HEK293 (cell line): ENCODE measurements around the gene PRXL2B.
A peak's percentile ranks its signal among the peaks of the same experiment; 100 is the strongest.

Experiments used
- CTCF ChIA-PET: fragments of 350-600 bp; formaldehyde crosslinking; extraction: SDS; loops from one replicate; lab custom pipeline; 2021; ENCODE audit warnings: antibody characterized with exemption; lab: Yijun Ruan, JAX
- POLR2A ChIA-PET: fragments of 300-600 bp; formaldehyde crosslinking; extraction: SDS; loops from one replicate; lab custom pipeline; 2020; ENCODE audit warnings: antibody characterized with exemption, inconsistent platforms; lab: Yijun Ruan, JAX
- H3K27ac ChIP-seq: fragments of 200-500 bp; sonication (Bioruptor generic); 2 replicates; pipeline ENCODE4 v1.5.1; 2014; ENCODE audit warnings: low read depth, low read length, control low read depth, inconsistent platforms; ENCODE audit errors: extremely low read depth
- H3K36me3 ChIP-seq, 2 experiments: fragments of 200-500 bp in 1 of 2; sonication (Bioruptor generic) in 1 of 2; 1 replicate in 1 of 2; 2 replicates in 1 of 2; pipeline ENCODE4 v1.5.1; 2014 to 2017; ENCODE audit warnings: inconsistent platforms in 2 of 2, low read length in 2 of 2; ENCODE audit not compliant: control insufficient read depth in 2 of 2, insufficient read depth in 1 of 2
- H3K4me1 ChIP-seq: fragments of 200-500 bp; sonication (Bioruptor generic); 2 replicates; pipeline ENCODE4 v1.5.1; 2014; ENCODE audit warnings: mild to moderate bottlenecking, low read length, inconsistent platforms; ENCODE audit not compliant: control insufficient read depth, insufficient read depth
- H3K4me3 ChIP-seq: 2 replicates; pipeline ENCODE4 v1.5.1; 2011; ENCODE audit warnings: low read depth, mild to moderate bottlenecking, control low read depth, low read length, moderate library complexity
- H3K9me3 ChIP-seq: fragments of 200-500 bp; sonication (Bioruptor generic); 2 replicates; pipeline ENCODE4 v1.5.1; 2014; ENCODE audit warnings: low read depth, low read length, inconsistent platforms; ENCODE audit not compliant: control insufficient read depth, insufficient read depth
- HIC1 ChIP-seq: fragments of 450-650 bp; formaldehyde crosslinking; IDR thresholded peaks from 2 replicates; pipeline ENCODE4 v1.5.1; 2016; ENCODE audit warnings: missing biosample characterization, missing genetic modification characterization
- OVOL3 ChIP-seq: fragments of 450-650 bp; formaldehyde crosslinking; IDR thresholded peaks from 2 replicates; pipeline ENCODE4 v1.5.1; 2016; ENCODE audit warnings: missing biosample characterization, missing genetic modification characterization
- ZBTB26 ChIP-seq: fragments of 450-650 bp; formaldehyde crosslinking; optimal IDR thresholded peaks from 2 replicates; pipeline ENCODE3; 2016; ENCODE audit warnings: missing biosample characterization, mild to moderate bottlenecking, missing genetic modification characterization
- ZFHX2 ChIP-seq: fragments of 450-650 bp; formaldehyde crosslinking; conservative IDR thresholded peaks from 2 replicates; pipeline ENCODE4 v1.5.1; 2016; ENCODE audit warnings: missing biosample characterization, missing genetic modification characterization
- ZNF146 ChIP-seq: fragments of 450-650 bp; formaldehyde crosslinking; IDR thresholded peaks from 2 replicates; pipeline ENCODE4 v1.5.1; 2016; ENCODE audit warnings: missing biosample characterization, missing genetic modification characterization
- ZNF18 ChIP-seq: fragments of 450-650 bp; formaldehyde crosslinking; IDR thresholded peaks from 2 replicates; pipeline ENCODE4 v1.5.1; 2016; ENCODE audit warnings: missing biosample characterization, missing genetic modification characterization
- ZNF184 ChIP-seq: fragments of 450-650 bp; IDR thresholded peaks from 2 replicates; pipeline ENCODE4 v1.5.1; 2018; ENCODE audit warnings: missing biosample characterization, mild to moderate bottlenecking, missing genetic modification characterization
- ZNF19 ChIP-seq: fragments of 450-650 bp; formaldehyde crosslinking; IDR thresholded peaks from 2 replicates; pipeline ENCODE4; 2016; ENCODE audit warnings: missing biosample characterization, missing genetic modification characterization, low read depth
- ZNF211 ChIP-seq: fragments of 450-650 bp; formaldehyde crosslinking; IDR thresholded peaks from 2 replicates; pipeline ENCODE4 v1.5.1; 2016; ENCODE audit warnings: low read depth, missing biosample characterization, missing genetic modification characterization
- ZNF23 ChIP-seq: fragments of 450-650 bp; formaldehyde crosslinking; IDR thresholded peaks from 2 replicates; pipeline ENCODE4 v1.5.1; 2016; ENCODE audit warnings: missing biosample characterization, missing genetic modification characterization, borderline replicate concordance
- ZNF266 ChIP-seq: fragments of 450-650 bp; formaldehyde crosslinking; IDR thresholded peaks from 2 replicates; pipeline ENCODE4 v1.5.1; 2016; ENCODE audit warnings: missing biosample characterization, missing genetic modification characterization, low read depth
- ZNF514 ChIP-seq: fragments of 450-650 bp; formaldehyde crosslinking; IDR thresholded peaks from 2 replicates; pipeline ENCODE4 v1.5.1; 2016; ENCODE audit warnings: missing biosample characterization, missing genetic modification characterization
- ZNF518A ChIP-seq: fragments of 450-650 bp; formaldehyde crosslinking; conservative IDR thresholded peaks from 2 replicates; pipeline ENCODE4 v1.5.1; 2016; ENCODE audit warnings: low read depth, missing biosample characterization, missing genetic modification characterization
- ZNF561 ChIP-seq: fragments of 450-650 bp; IDR thresholded peaks from 2 replicates; pipeline ENCODE4 v1.5.1; 2018; ENCODE audit warnings: missing biosample characterization, missing genetic modification characterization, borderline replicate concordance
- ZNF571 ChIP-seq: fragments of 450-650 bp; formaldehyde crosslinking; IDR thresholded peaks from 2 replicates; pipeline ENCODE4 v1.5.0; 2017; ENCODE audit warnings: missing biosample characterization, missing genetic modification characterization
- ZNF596 ChIP-seq: fragments of 450-650 bp; IDR thresholded peaks from 2 replicates; pipeline ENCODE4 v1.5.0; 2018; ENCODE audit warnings: missing biosample characterization, mild to moderate bottlenecking, missing genetic modification characterization, moderate library complexity
- ZNF600 ChIP-seq: fragments of 450-650 bp; formaldehyde crosslinking; IDR thresholded peaks from 2 replicates; pipeline ENCODE4 v1.5.1; 2016; ENCODE audit warnings: missing biosample characterization, missing genetic modification characterization
- ZNF626 ChIP-seq: fragments of 450-650 bp; sonication (Bioruptor Pico); formaldehyde crosslinking; IDR thresholded peaks from 2 replicates; pipeline ENCODE4 v1.5.1; 2018; ENCODE audit warnings: missing biosample characterization, missing genetic modification characterization, inconsistent platforms
- ZNF654 ChIP-seq: fragments of 450-650 bp; formaldehyde crosslinking; IDR thresholded peaks from 2 replicates; pipeline ENCODE4 v1.5.1; 2016; ENCODE audit warnings: low read depth, missing biosample characterization, missing genetic modification characterization
- ZSCAN4 ChIP-seq: fragments of 450-650 bp; formaldehyde crosslinking; IDR thresholded peaks from 2 replicates; pipeline ENCODE4 v1.5.1; 2017; ENCODE audit warnings: missing biosample characterization, missing genetic modification characterization

Gene PRXL2B

GRCh38 chr1:2628933-2629626 is 42.5 kb downstream of the PRXL2B start:
- Histone ChIP-seq H3K4me1 (no peaks in the 10 kb centered on the region), H3K4me3 (no peak overlapping the region), H3K9me3 (no peaks in the 10 kb centered on the region), H3K36me3 (no peaks in the 10 kb centered on the region), H3K27ac (no peak overlapping the region)
- CTCF ChIA-PET = interaction anchor here (0.7 kb wide), 1 partner anchor 173 kb away, joined by 5 read pairs; no protein-coding TSS in a partner anchor
- TF ChIP-seq ZNF184 (tag by site-specific recombination) (no peak), ZNF571 (tag by site-specific recombination) (no peak), ZNF518A (tag by site-specific recombination) (no peak), ZBTB26 (tag by site-specific recombination) (peak; percentile 25), ZNF626 (tag by site-specific recombination) (no peak), ZNF19 (tag by site-specific recombination) (no peak), ZNF211 (tag by site-specific recombination) (no peak), ZFHX2 (tag by site-specific recombination) (peak; percentile 65), OVOL3 (tag by site-specific recombination) (no peak), ZNF600 (tag by site-specific recombination) (no peak), ZNF266 (tag by site-specific recombination) (no peak), HIC1 (no peak), ZNF514 (no peak)
- TF ChIP-seq, all 188 proteins: peak for 2
- POLR2A ChIA-PET = no interaction called here

- H3K9me3 ChIP-seq = no peaks in the 10 kb centered on the region
- TF ChIP-seq ZNF561 (tag by site-specific recombination) (no peak), ZSCAN4 (0 out of 2 replicates have a peak, but pooled peaks have one; percentile 32), ZNF146 (tag by site-specific recombination) (no peak), ZNF23 (tag by site-specific recombination) (no peak), ZNF654 (tag by site-specific recombination) (no peak), ZNF596 (tag by site-specific recombination) (no peak), ZNF18 (tag by site-specific recombination) (peak; percentile 88)
Measured at GRCh38 chr1:2629627-2630497, 43.3 kb downstream of the PRXL2B start.

More at GRCh38 chr1:2629627-2630497, 43.3 kb downstream of the PRXL2B start:
- ChIA-PET POLR2A (no interaction called here), CTCF (interaction anchor here (0.7 kb wide), 1 partner anchor 174 kb away, joined by 5 read pairs; no protein-coding TSS in a partner anchor)
- H3K36me3 ChIP-seq = no peaks in the 10 kb centered on the region
- no peak overlapping the region for H3K4me3 ChIP-seq
- no peak overlapping the region for H3K27ac ChIP-seq
- H3K4me1 ChIP-seq = no peaks in the 10 kb centered on the region
